ENCODE data around the gene SLC6A18. TPM values are rescaled to one million over a fixed set of nuclear protein-coding genes. Genes with fewer than 3 reads are reported as not detected.

The SLC6A18 gene
- total RNA-seq, 4 donors from 2014 or later = not detected

GRCh38 chr5:1292139-1292538 lies 67.0 kb downstream of the SLC6A18 start:
- 70 to 76% methylated on average over 6 of the region's 6 CpGs for WGBS, 2 donors
- Histone ChIP-seq H3K9me3 (no peaks in the 10 kb centered on the region), H3K4me1 (peaks cover 0 to 8% of the 10 kb centered on the region in 2 donors), H3K4me3 (replicated peaks in 1 of 3) (no peak overlapping the region), H3K27ac (no peak overlapping the region), H3K27me3 (no peaks in the 10 kb centered on the region), H3K36me3 (no peaks in the 10 kb centered on the region)
- TF ChIP-seq POLR2A (IDR thresholded peaks at IDR 0.05) (no peak), CTCF (IDR thresholded peaks at IDR 0.05) (no peak)
- DNase-seq = no peak
- intact Hi-C loops (cut with DNase I) = no loop called here

DNA sequence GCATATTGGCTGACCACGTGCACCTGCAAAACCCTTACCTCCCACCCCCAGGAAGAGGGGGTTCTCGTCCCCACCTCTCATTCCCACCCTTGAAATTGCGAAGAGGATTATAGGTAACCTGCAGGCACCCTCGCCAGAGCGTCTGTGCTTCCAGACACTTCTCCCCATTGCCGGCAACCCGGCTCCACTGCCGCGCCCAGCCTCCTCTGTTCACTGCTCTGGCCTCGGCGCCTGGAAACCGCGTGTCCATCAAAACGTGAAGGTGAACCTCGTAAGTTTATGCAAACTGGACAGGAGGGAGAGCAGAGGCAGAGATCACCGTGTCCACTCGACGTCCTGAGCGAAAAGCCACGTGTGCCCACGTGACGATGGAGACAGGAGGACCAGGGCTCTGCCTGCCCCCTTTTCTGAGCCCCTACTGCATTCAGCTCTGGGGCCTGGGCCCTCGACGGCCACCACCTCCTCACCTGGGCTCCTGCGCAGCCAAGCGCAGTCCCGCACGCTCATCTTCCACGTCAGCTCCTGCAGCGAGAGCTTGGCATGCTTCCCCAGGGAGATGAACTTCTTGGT lies 67.8 kb downstream of the SLC6A18 start:
- 88 to 89% methylated on average over 29 to 30 of the region's 30 CpGs for WGBS, 2 donors

GRCh38 chr5:1293416-1294205 lies 68.4 kb downstream of the SLC6A18 start:
- Histone ChIP-seq H3K27ac (no peak overlapping the region), H3K4me3 (replicated peaks in 1 of 3) (no peak overlapping the region), H3K4me1 (peaks cover 0 to 8% of the 10 kb centered on the region in 2 donors), H3K9me3 (no peaks in the 10 kb centered on the region), H3K36me3 (no peaks in the 10 kb centered on the region), H3K27me3 (no peaks in the 10 kb centered on the region)
- intact Hi-C loops (cut with DNase I) = no loop called here
- WGBS, 2 donors = 93 to 94% methylated on average over 34 to 57 of the region's 60 CpGs
- DNase-seq = no peak
- TF ChIP-seq CTCF (IDR thresholded peaks at IDR 0.05) = no peak
- TF ChIP-seq POLR2A (IDR thresholded peaks at IDR 0.05) = no peak

More for the DNA sequence above, 67.8 kb downstream of the SLC6A18 start:
- DNase-seq = no peak
- Histone ChIP-seq H3K9me3 (no peaks in the 10 kb centered on the region), H3K36me3 (no peaks in the 10 kb centered on the region), H3K4me1 (peaks cover 0 to 8% of the 10 kb centered on the region in 2 donors), H3K27ac (no peak overlapping the region), H3K4me3 (replicated peaks in 1 of 3) (no peak overlapping the region), H3K27me3 (no peaks in the 10 kb centered on the region)
- intact Hi-C loops (cut with DNase I) = no loop called here
- TF ChIP-seq POLR2A (IDR thresholded peaks at IDR 0.05) (no peak), CTCF (IDR thresholded peaks at IDR 0.05) (no peak)

DNA sequence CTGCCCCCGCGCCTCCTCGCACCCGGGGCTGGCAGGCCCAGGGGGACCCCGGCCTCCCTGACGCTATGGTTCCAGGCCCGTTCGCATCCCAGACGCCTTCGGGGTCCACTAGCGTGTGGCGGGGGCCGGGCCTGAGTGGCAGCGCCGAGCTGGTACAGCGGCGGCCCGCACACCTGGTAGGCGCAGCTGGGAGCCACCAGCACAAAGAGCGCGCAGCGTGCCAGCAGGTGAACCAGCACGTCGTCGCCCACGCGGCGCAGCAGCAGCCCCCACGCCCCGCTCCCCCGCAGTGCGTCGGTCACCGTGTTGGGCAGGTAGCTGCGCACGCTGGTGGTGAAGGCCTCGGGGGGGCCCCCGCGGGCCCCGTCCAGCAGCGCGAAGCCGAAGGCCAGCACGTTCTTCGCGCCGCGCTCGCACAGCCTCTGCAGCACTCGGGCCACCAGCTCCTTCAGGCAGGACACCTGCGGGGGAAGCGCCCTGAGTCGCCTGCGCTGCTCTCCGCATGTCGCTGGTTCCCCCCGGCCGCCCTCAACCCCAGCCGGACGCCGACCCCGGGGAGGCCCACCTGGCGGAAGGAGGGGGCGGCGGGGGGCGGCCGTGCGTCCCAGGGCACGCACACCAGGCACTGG lies 69.1 kb downstream of the SLC6A18 start:
- WGBS, 2 donors = 18 to 58% methylated on average over 8 to 10 of the region's 69 CpGs
- no peak overlapping the region for H3K4me3 ChIP-seq (replicated peaks in 1 of 3)
- no peak for DNase-seq

More for the DNA sequence above, 69.1 kb downstream of the SLC6A18 start:
- TF ChIP-seq POLR2A (IDR thresholded peaks at IDR 0.05) = no peak
- TF ChIP-seq CTCF (IDR thresholded peaks at IDR 0.05) = no peak
- no peaks in the 10 kb centered on the region for H3K27me3 ChIP-seq
- no peaks in the 10 kb centered on the region for H3K9me3 ChIP-seq
- intact Hi-C loops (cut with DNase I) = no loop called here
- H3K4me1 ChIP-seq = peaks cover 0 to 8% of the 10 kb centered on the region in 2 donors
- no peak overlapping the region for H3K27ac ChIP-seq
- H3K36me3 ChIP-seq = no peaks in the 10 kb centered on the region

Data from thyroid gland (tissue), 4 donors.